Calu3 (cell line): ENCODE data around the gene WIPI1. TPM values are rescaled to one million over a fixed set of nuclear protein-coding genes. Genes with fewer than 3 reads are reported as not detected.
"Not testable (repeated sequence)": the region's sequence is repeated elsewhere in the genome, so short reads cannot be mapped to it uniquely, and the experiment has no call there.

Source experiments
- BruUV-seq: library from RNA; stranded (reverse); fragments of 400-500 nt; replicated peaks from 2 replicates; lab custom pipeline; 2021; lab: Mats Ljungman, UMichigan
- CTCF ChIA-PET: fragments of 300-600 bp; sonication (Branson Sonifier 250); formaldehyde crosslinking; loops from one replicate; lab custom pipeline; 2022; ENCODE audit warnings: antibody characterized with exemption; lab: Charles Lee
- DNase-seq: peaks from one replicate; pipeline ENCODE4 v3.0.0; 2022
- H3K27ac Mint-ChIP-seq: one replicate; pipeline ENCODE4 v1.8.0; 2022; ENCODE audit warnings: mixed read lengths; ENCODE audit not compliant: unreplicated experiment
- H3K27me3 Mint-ChIP-seq: one replicate; pipeline ENCODE4 v1.8.0; 2022; ENCODE audit warnings: mixed read lengths; ENCODE audit not compliant: unreplicated experiment
- H3K36me3 Mint-ChIP-seq: one replicate; pipeline ENCODE4 v1.8.0; 2022; ENCODE audit warnings: mild to moderate bottlenecking, moderate library complexity, mixed read lengths; ENCODE audit not compliant: insufficient read depth, unreplicated experiment
- H3K4me1 Mint-ChIP-seq: one replicate; pipeline ENCODE4 v1.8.0; 2022; ENCODE audit warnings: mild to moderate bottlenecking, low read depth, mixed read lengths; ENCODE audit not compliant: unreplicated experiment
- H3K4me3 Mint-ChIP-seq: one replicate; pipeline ENCODE4 v1.8.0; 2022; ENCODE audit warnings: mild to moderate bottlenecking, low read depth, moderate library complexity, mixed read lengths; ENCODE audit not compliant: unreplicated experiment
- H3K9me3 Mint-ChIP-seq: one replicate; pipeline ENCODE4 v1.8.0; 2022; ENCODE audit warnings: low read depth, mixed read lengths; ENCODE audit not compliant: unreplicated experiment
- intact Hi-C: fragments of 100-400 bp; cut with micrococcal nuclease; formaldehyde crosslinking; loops from one replicate; pipeline ENCODE4 v1.10.0; 2022; ENCODE audit not compliant: unreplicated experiment
- total RNA-seq: library from RNA; stranded (reverse); gene quantifications from 2 replicates; pipeline ENCODE4 v1.2.3, GENCODE V29; 2022
- TF ChIP-seq, protein P1 (sequence below): fragments of 200-600 bp; IDR thresholded peaks from one replicate; pipeline ENCODE4 v1.8.0; 2022; ENCODE audit warnings: antibody characterized with exemption; ENCODE audit not compliant: unreplicated experiment

Gene WIPI1
- total RNA-seq, 1 experiment from 2014 or later, result 43.4 TPM

- intact Hi-C loops, result no loop called here
- BruUV-seq, result no TSS peak
- no peak overlapping the region for H3K27ac Mint-ChIP-seq
- H3K9me3 Mint-ChIP-seq, result no peaks in the 10 kb centered on the region
- H3K4me1 Mint-ChIP-seq, result no peaks in the 10 kb centered on the region
- TF ChIP-seq, protein P1, sequence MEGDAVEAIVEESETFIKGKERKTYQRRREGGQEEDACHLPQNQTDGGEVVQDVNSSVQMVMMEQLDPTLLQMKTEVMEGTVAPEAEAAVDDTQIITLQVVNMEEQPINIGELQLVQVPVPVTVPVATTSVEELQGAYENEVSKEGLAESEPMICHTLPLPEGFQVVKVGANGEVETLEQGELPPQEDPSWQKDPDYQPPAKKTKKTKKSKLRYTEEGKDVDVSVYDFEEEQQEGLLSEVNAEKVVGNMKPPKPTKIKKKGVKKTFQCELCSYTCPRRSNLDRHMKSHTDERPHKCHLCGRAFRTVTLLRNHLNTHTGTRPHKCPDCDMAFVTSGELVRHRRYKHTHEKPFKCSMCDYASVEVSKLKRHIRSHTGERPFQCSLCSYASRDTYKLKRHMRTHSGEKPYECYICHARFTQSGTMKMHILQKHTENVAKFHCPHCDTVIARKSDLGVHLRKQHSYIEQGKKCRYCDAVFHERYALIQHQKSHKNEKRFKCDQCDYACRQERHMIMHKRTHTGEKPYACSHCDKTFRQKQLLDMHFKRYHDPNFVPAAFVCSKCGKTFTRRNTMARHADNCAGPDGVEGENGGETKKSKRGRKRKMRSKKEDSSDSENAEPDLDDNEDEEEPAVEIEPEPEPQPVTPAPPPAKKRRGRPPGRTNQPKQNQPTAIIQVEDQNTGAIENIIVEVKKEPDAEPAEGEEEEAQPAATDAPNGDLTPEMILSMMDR, result no peak
- H3K4me3 Mint-ChIP-seq, result no peak overlapping the region
- no peaks in the 10 kb centered on the region for H3K27me3 Mint-ChIP-seq
- H3K36me3 Mint-ChIP-seq, result peaks cover 7% of the 10 kb centered on the region
- no peak for DNase-seq
- CTCF ChIA-PET, result no interaction called here
Observed at GRCh38 chr17:68498479-68499326, 41.4 kb upstream of the WIPI1 start.

- no peaks in the 10 kb centered on the region for H3K4me1 Mint-ChIP-seq
- CTCF ChIA-PET, result no interaction called here
Observed at GRCh38 chr17:68497885-68498319, 40.6 kb upstream of the WIPI1 start.

DNA sequence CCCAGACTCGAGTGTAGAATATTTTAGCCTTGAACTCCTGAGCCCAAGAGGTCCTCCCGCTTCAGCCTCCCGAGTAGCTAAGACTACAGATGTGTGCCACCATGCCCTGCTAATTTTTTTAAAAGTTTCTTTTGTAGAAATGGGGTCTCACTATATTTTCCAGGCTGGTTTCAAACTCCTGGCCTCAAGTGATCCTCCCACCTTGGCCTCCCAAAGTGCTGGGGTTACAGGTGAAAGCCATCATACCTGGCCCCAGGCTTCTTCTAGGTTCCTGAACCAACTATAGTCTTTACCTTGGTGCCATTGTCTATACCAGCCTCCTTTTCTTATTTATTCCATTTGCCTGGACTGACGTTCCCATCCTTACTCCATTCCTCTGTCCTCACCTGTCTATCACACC is 37.8 kb upstream of the WIPI1 start:
- Mint-ChIP-seq H3K36me3 (peaks cover 7% of the 10 kb centered on the region), H3K9me3 (no peaks in the 10 kb centered on the region), H3K4me3 (no peak overlapping the region), H3K4me1 (no peaks in the 10 kb centered on the region), H3K27me3 (peaks cover 15% of the 10 kb centered on the region), H3K27ac (no peak overlapping the region)
- intact Hi-C loops, result no loop called here
- TF ChIP-seq, protein P1, result no peak
- CTCF ChIA-PET, result interaction anchor here (0.6 kb wide), 1 partner anchor 220 kb away, joined by 4 read pairs; no protein-coding TSS in a partner anchor
- no peak for DNase-seq
- BruUV-seq, result no TSS peak

More at GRCh38 chr17:68497885-68498319, 40.6 kb upstream of the WIPI1 start:
- H3K27me3 Mint-ChIP-seq, result no peaks in the 10 kb centered on the region
- no peak for DNase-seq
- intact Hi-C loops, result no loop called here
- H3K36me3 Mint-ChIP-seq, result peaks cover 7% of the 10 kb centered on the region
- TF ChIP-seq, protein P1, result no peak
- no peak overlapping the region for H3K4me3 Mint-ChIP-seq
- H3K27ac Mint-ChIP-seq, result no peak overlapping the region
- H3K9me3 Mint-ChIP-seq, result no peaks in the 10 kb centered on the region
- no TSS peak for BruUV-seq

DNA sequence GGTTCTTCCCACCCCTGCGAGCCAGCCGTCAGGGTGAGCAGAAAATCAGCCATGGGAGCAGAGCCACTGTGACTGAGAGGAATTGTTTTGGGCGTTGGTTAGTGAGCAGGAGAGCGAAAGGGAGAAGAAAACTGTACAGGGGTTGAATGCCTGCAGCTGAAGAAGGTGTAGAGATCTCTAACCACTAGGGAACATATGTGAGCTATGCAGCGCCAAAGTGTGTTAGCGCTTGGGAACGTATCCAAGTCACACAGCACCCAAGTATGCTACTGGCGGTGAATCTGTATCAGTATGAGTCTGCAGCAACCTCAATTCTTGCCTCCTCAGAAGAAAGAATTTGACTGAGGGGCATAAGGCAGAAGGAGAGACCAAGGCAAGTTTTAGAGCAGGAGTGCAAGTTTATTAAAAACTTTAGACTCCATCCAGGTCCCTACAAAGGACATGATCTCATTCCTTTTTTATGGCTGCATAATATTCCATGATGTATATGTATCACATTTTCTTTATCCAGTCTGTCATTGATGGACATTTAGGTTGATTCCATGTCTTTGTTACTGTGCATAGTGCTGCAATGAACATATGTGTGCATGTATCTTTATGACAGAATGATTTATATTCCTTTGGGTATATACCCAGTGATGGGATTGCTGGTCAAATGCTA is 35.2 kb upstream of the WIPI1 start:
- H3K36me3 Mint-ChIP-seq, H3K27ac Mint-ChIP-seq, DNase-seq, H3K4me1 Mint-ChIP-seq, intact Hi-C loops, BruUV-seq, H3K9me3 Mint-ChIP-seq, H3K4me3 Mint-ChIP-seq: not testable (repeated sequence)
- H3K27me3 Mint-ChIP-seq, result peaks cover 15% of the 10 kb centered on the region
- CTCF ChIA-PET, result interaction anchor here (0.7 kb wide), 1 partner anchor 307 kb away, joined by 3 read pairs; no protein-coding TSS in a partner anchor
